GDM1 (cell line): ENCODE data around the gene CREB3.

ENCODE experiments used
- DNase-seq: peaks from one replicate; lab custom pipeline; 2025; lab: John Stamatoyannopoulos, UW

CREB3 gene

GRCh38 chr9:35702696-35703095 is 29.8 kb upstream of the CREB3 start:
- DNase-seq, result no peak

GRCh38 chr9:35703906-35704672 is 28.4 kb upstream of the CREB3 start:
- no peak for DNase-seq

GRCh38 chr9:35705372-35705771 is 27.1 kb upstream of the CREB3 start:
- DNase-seq, result no peak

GRCh38 chr9:35705836-35706430 is 26.5 kb upstream of the CREB3 start:
- DNase-seq, result no peak

- no peak for DNase-seq
Observed at GRCh38 chr9:35706951-35707350, 25.5 kb upstream of the CREB3 start.

GRCh38 chr9:35708146-35708545 is 24.3 kb upstream of the CREB3 start:
- no peak for DNase-seq

GRCh38 chr9:35710818-35711500 is 21.5 kb upstream of the CREB3 start:
- DNase-seq, result no peak

GRCh38 chr9:35711501-35712428 is 20.7 kb upstream of the CREB3 start:
- DNase-seq, result no peak

- DNase-seq, result no peak
Observed at GRCh38 chr9:35712762-35713400, 19.6 kb upstream of the CREB3 start.

- DNase-seq, result no peak
Observed at GRCh38 chr9:35713578-35713977, 18.9 kb upstream of the CREB3 start.

- DNase-seq, result no peak
Observed at GRCh38 chr9:35714123-35714522, 18.3 kb upstream of the CREB3 start.

- no peak for DNase-seq
Observed at GRCh38 chr9:35714579-35715252, 17.8 kb upstream of the CREB3 start.

GRCh38 chr9:35716230-35716629 is 16.2 kb upstream of the CREB3 start:
- no peak for DNase-seq

GRCh38 chr9:35717132-35717870 is 15.2 kb upstream of the CREB3 start:
- no peak for DNase-seq

GRCh38 chr9:35718721-35719511 is 13.6 kb upstream of the CREB3 start:
- no peak for DNase-seq

GRCh38 chr9:35719546-35719945 is 12.9 kb upstream of the CREB3 start:
- no peak for DNase-seq

- no peak for DNase-seq
Observed at GRCh38 chr9:35723426-35723825, 9.0 kb upstream of the CREB3 start.

- DNase-seq, result no peak
Observed at GRCh38 chr9:35723908-35724307, 8.6 kb upstream of the CREB3 start.

- no peak for DNase-seq
Observed at GRCh38 chr9:35725362-35725761, 7.1 kb upstream of the CREB3 start.

GRCh38 chr9:35726931-35727330 is 5.5 kb upstream of the CREB3 start:
- peak; percentile 66 for DNase-seq
